ENCODE results near the gene PPP2R5B.

DNA sequence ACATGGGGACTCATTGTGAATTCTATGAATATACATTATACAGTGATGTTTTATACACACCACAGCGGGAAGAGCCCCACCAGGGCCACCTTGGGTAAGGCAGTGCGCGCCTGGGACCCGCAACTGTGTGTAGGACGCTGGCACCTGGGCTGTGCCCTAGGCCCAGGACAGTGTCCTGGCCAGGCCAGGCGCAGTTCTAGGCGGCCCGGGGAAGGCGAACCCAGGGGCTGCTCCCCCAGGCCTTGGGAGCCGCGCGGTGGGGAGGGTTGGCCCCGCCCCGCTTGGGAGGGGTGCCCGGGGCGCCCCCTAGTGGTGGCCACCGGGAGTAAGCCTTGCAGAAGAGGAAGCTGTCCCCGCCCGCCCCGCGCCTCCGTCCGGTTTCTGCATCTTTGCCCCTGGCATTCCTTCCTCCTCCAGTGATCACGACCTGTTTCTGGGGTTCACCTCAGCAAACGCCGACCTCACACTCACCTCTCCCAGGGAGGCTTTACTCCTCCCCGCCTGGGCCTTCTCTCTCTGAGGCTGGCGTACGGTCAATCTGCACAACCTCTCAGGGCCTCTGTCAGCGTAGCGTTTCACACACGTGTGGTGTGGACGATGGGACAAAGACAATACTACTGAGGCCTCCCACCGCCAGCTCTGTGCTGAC, 36.6 kb upstream of the PPP2R5B start:
- TF ChIP-seq, protein P1, sequence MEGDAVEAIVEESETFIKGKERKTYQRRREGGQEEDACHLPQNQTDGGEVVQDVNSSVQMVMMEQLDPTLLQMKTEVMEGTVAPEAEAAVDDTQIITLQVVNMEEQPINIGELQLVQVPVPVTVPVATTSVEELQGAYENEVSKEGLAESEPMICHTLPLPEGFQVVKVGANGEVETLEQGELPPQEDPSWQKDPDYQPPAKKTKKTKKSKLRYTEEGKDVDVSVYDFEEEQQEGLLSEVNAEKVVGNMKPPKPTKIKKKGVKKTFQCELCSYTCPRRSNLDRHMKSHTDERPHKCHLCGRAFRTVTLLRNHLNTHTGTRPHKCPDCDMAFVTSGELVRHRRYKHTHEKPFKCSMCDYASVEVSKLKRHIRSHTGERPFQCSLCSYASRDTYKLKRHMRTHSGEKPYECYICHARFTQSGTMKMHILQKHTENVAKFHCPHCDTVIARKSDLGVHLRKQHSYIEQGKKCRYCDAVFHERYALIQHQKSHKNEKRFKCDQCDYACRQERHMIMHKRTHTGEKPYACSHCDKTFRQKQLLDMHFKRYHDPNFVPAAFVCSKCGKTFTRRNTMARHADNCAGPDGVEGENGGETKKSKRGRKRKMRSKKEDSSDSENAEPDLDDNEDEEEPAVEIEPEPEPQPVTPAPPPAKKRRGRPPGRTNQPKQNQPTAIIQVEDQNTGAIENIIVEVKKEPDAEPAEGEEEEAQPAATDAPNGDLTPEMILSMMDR (IDR thresholded peaks at IDR 0.05) = peak; percentile 99
- no peak for TF ChIP-seq ZFX (IDR thresholded peaks at IDR 0.05; ENCODE audit: borderline replicate concordance)

Data from 22Rv1 (cell line).